NCI-H82 treated with DMSO at 0.1 percent for 48 hours (cell line): Measurements from ENCODE around the gene MYCN.

Experiments used
- DNase-seq: peaks from one replicate; lab custom pipeline; 2025; ENCODE audit not compliant: unreplicated experiment; lab: John Stamatoyannopoulos, UW

Gene MYCN

DNA sequence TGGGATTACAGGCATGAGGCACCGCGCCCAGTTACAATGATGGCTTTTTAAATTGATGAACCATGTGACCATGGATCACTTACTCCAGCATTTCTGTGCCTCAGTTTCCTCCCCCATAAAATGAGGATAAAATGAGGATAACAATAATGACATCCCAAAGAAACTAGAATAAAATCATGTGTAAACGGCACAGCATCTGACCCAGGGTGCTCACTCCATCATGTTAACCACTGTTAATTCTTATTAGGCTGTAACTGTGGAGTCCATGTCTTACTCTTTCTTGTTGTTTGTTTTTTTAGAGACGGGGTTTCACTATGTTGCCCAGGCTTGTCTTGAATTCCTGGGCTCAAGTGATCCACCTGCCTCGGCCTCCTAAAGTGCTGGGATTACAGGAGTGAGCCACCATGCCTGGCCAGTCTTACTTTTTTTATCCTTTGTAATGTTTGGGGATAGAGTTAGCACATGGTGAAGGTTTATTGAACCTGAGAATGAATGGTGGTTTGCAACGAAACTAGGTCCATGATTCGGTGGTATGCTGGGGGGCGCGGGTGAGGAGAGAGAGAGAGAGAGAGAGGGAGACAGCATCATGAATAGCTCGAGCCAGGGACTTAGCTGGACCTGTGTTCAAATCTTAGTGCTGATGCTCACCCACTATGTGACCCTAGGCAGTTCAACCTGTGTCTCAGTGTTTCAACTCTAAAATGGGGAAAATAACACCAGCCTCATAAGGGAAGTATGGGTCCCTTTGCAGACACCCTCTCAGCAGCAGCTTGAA is 52.3 kb downstream of the MYCN start:
- DNase-seq: no peak

DNA sequence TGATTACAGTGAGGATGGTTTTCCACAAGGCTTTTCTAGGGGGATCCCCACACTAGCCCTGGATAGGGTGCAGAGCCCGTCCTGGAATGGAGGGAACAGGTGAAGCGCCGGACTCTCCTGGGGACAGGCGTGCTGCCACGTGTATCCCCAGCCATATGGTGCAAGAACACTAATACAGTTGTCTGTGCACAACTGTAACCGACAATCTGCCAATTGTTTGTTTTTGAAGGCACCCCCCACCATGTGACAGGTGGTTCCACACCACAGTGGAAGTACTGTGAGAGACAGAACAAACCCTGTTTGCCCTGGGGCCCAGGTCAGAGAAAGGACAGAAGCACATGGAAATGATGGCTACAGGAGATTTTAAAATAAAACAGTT is 52.9 kb downstream of the MYCN start:
- DNase-seq: no peak

DNA sequence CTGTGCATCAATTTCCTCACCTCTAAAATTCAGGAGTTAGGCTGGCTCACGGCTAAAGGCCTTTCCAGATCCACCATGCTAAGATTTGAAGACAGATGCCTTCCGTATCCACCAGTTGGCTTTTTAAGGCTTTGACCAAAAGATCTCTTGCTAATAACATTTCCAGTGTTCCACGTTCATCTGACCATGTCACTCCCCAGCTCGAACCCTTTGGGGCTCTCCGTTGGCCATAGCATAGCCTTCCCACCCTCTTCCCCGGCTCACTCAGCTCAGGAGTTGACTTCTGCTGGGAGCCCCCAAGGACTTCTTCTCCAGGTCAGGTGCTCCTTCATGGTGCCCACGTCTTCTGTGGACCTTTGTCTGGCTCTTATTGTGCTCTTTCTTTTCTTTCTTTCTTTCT is 53.3 kb downstream of the MYCN start:
- no peak for DNase-seq

DNA sequence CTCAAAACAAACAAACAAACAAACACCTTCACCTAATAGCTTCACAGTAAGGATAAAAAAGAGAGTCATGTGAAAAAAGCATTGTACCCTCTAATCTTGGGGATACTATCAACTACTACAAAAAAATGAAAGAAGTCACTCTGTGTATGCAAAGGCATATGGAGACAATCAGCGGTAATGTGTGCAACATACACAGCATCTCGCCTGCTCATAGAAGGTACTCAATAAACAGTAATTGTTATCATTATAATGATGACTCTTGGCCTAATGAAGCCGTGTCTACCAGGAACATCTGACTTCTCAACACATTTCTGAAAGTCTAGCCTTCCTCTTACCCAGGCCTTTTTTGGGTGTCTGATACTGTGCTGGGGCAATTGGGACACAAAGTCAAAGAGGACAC is 55.3 kb downstream of the MYCN start:
- no peak for DNase-seq
